Right atrium auricular region (tissue), 2 donors: ENCODE results near the gene CLBA1. TPM values are rescaled to one million over a fixed set of nuclear protein-coding genes. Genes with fewer than 3 reads are reported as not detected.
"Not testable (repeated sequence)": the region's sequence is repeated elsewhere in the genome, so short reads cannot be mapped to it uniquely, and the experiment has no call there.

ENCODE experiments used
- DNase-seq: peaks from one replicate; pipeline ENCODE4 v3.0.0-alpha.2; 2019; ENCODE audit warnings: low spot score
- H3K27ac ChIP-seq, 2 donors: fragments of 200-600 bp; sonication (generic); 1 replicate in 1 of 2; 2 replicates in 1 of 2; pipeline ENCODE4 v1.5.1; 2016 to 2019
- H3K27me3 ChIP-seq, 2 donors: fragments of 200-600 bp; sonication (generic); one replicate each; pipeline versions ENCODE4 v1.5.1 to v1.6.0; 2017 to 2019
- H3K36me3 ChIP-seq: fragments of 200-600 bp; sonication (generic); one replicate; pipeline ENCODE4 v1.5.1; 2016
- H3K4me1 ChIP-seq, 2 donors: fragments of 200-600 bp; sonication (generic); one replicate each; pipeline versions ENCODE4 v1.5.1 to v1.6.0; 2017 to 2019
- H3K4me3 ChIP-seq, 2 donors: fragments of 200-600 bp; sonication (generic); 1 replicate in 1 of 2; 2 replicates in 1 of 2; pipeline ENCODE4 v1.5.1; 2017 to 2019; ENCODE audit warnings: mild to moderate bottlenecking in 1 of 2, moderate library complexity in 1 of 2
- H3K9me3 ChIP-seq, 2 donors: fragments of 200-600 bp; sonication (generic); one replicate each; pipeline ENCODE4 v1.5.1; 2019
- total RNA-seq, 2 donors: library from RNA; depleted of rRNA; stranded (reverse); fragments of >200 nt; gene quantifications; one replicate each; pipeline ENCODE4 v1.1.0, GENCODE V29; 2016
- TF ChIP-seq, protein P1 (sequence below), 2 donors: fragments of 200-600 bp; sonication (generic); IDR thresholded peaks; one replicate each; pipeline ENCODE4 v1.5.1; 2019; ENCODE audit warnings: antibody characterized with exemption in 2 of 2

The CLBA1 gene
- total RNA-seq, 2 donors from 2014 or later, result 2.0 to 2.2 TPM

DNA sequence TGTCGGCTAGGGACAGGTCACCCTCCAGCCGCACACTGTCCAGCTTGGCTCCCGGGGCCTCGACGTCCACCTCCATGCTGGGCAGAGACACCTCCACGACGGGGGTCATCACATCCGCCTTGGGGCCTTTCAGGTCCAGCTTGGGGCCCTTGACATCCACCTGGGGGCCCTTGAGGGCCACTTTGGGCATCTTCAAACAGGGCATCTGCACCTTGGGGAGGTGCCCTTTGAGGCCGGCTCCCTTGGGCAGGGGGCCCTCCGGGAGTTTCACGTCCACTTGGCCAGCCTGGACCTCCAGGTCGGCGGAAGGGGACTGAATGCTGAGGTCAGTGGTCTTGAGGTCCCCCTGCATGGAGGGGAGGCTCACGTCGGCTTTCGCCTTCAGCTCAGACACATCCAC, 43.0 kb upstream of the CLBA1 start:
- no peak for DNase-seq
- Histone ChIP-seq H3K9me3 (no peaks in the 10 kb centered on the region), H3K4me1 (no peaks in the 10 kb centered on the region), H3K27ac (no peak overlapping the region), H3K4me3 (no peak overlapping the region), H3K27me3 (no peaks in the 10 kb centered on the region), H3K36me3 (no peaks in the 10 kb centered on the region)
- TF ChIP-seq, protein P1, sequence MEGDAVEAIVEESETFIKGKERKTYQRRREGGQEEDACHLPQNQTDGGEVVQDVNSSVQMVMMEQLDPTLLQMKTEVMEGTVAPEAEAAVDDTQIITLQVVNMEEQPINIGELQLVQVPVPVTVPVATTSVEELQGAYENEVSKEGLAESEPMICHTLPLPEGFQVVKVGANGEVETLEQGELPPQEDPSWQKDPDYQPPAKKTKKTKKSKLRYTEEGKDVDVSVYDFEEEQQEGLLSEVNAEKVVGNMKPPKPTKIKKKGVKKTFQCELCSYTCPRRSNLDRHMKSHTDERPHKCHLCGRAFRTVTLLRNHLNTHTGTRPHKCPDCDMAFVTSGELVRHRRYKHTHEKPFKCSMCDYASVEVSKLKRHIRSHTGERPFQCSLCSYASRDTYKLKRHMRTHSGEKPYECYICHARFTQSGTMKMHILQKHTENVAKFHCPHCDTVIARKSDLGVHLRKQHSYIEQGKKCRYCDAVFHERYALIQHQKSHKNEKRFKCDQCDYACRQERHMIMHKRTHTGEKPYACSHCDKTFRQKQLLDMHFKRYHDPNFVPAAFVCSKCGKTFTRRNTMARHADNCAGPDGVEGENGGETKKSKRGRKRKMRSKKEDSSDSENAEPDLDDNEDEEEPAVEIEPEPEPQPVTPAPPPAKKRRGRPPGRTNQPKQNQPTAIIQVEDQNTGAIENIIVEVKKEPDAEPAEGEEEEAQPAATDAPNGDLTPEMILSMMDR (IDR thresholded peaks at IDR 0.05), result no peak

GRCh38 chr14:104943216-104944015, 42.2 kb upstream of the CLBA1 start:
- not testable (repeated sequence) for H3K9me3 ChIP-seq, H3K4me1 ChIP-seq, H3K27ac ChIP-seq, H3K27me3 ChIP-seq, H3K4me3 ChIP-seq, DNase-seq, H3K36me3 ChIP-seq

- not testable (repeated sequence) for H3K4me1 ChIP-seq
Observed at GRCh38 chr14:104944016-104944308, 41.6 kb upstream of the CLBA1 start.

GRCh38 chr14:104944436-104945205, 41.0 kb upstream of the CLBA1 start:
- H3K36me3 ChIP-seq, H3K27me3 ChIP-seq, H3K4me3 ChIP-seq, H3K4me1 ChIP-seq, DNase-seq, H3K27ac ChIP-seq, H3K9me3 ChIP-seq: not testable (repeated sequence)

More at GRCh38 chr14:104944016-104944308, 41.6 kb upstream of the CLBA1 start:
- not testable (repeated sequence) for H3K9me3 ChIP-seq, H3K4me3 ChIP-seq, H3K27me3 ChIP-seq, H3K36me3 ChIP-seq, H3K27ac ChIP-seq, DNase-seq

DNA sequence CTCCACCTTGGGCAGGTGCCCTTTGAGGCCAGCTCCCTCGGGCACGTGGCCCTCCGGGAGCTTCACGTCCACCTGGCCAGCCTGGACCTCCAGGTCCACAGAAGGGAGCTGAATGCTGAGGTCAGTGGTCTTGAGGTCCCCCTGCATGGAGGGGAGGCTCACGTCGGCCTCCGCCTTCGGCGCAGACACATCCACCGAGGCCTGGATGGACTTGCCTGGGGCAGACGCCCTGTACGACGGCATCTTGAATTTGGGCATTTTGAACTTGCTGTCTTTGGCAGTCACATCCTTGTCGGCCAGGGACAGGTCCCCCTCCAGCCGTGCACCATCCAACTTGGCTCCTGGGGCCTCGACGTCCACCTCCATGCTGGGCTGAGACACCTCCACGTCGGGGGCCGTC, 40.3 kb upstream of the CLBA1 start:
- not testable (repeated sequence) for H3K27ac ChIP-seq, H3K4me1 ChIP-seq, H3K9me3 ChIP-seq, H3K27me3 ChIP-seq, H3K36me3 ChIP-seq, DNase-seq, H3K4me3 ChIP-seq

GRCh38 chr14:104945986-104946965, 39.3 kb upstream of the CLBA1 start:
- not testable (repeated sequence) for H3K27ac ChIP-seq

DNA sequence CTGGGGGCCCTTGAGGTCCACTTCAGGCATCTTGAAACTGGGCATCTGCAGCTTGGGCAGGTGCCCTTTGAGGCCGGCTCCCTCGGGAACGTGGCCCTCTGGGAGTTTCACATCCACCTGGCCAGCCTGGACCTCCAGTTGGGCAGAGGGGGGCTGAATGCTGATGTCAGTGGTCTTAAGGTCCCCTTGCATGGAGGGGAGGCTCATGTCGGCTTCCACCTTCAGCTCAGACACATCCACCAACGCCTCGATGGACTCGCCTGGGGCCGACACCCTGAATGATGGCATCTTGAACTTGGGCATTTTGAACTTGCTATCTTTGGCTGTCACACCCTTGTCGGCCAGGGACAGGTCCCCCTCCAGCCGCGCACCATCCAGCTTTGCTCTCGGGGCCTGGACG, 38.4 kb upstream of the CLBA1 start:
- not testable (repeated sequence) for H3K36me3 ChIP-seq, H3K4me3 ChIP-seq, H3K4me1 ChIP-seq, H3K27ac ChIP-seq, H3K9me3 ChIP-seq, DNase-seq, H3K27me3 ChIP-seq

More at GRCh38 chr14:104945986-104946965, 39.3 kb upstream of the CLBA1 start:
- not testable (repeated sequence) for DNase-seq, H3K36me3 ChIP-seq, H3K9me3 ChIP-seq, H3K4me3 ChIP-seq, H3K4me1 ChIP-seq, H3K27me3 ChIP-seq

GRCh38 chr14:104947881-104948735, 37.5 kb upstream of the CLBA1 start:
- not testable (repeated sequence) for H3K36me3 ChIP-seq, H3K9me3 ChIP-seq

More at GRCh38 chr14:104947881-104948735, 37.5 kb upstream of the CLBA1 start:
- not testable (repeated sequence) for DNase-seq, H3K4me3 ChIP-seq, H3K27ac ChIP-seq, H3K27me3 ChIP-seq, H3K4me1 ChIP-seq
